Stomach (tissue), 9 donors: ENCODE results near the gene PARL. TPM values are rescaled to one million over a fixed set of nuclear protein-coding genes. Genes with fewer than 3 reads are reported as not detected.
A peak's percentile ranks its signal among the peaks of the same experiment; 100 is the strongest.

Experiments
- DNase-seq, 2 donors: peaks; one replicate each; pipeline versions ENCODE4 v3.0.0 to v3.0.0-alpha.2; 2013 to 2019
- H3K27ac ChIP-seq, 5 donors: fragments of 200-600 bp in 4 of 5; sonication (generic) in 4 of 5; one replicate each; pipeline ENCODE4 v1.5.1; 2013 to 2019; ENCODE audit warnings: mild to moderate bottlenecking in 1 of 5, moderate library complexity in 1 of 5
- H3K27me3 ChIP-seq, 3 donors: fragments of 200-600 bp; sonication (generic); one replicate each; pipeline ENCODE4 v1.5.1; 2017 to 2019; ENCODE audit warnings: mixed run types in 1 of 3
- H3K36me3 ChIP-seq, 4 donors: fragments of 200-600 bp; sonication (generic); 1 replicate in 3 of 4; 2 replicates in 1 of 4; pipeline ENCODE4 v1.5.1; 2016 to 2019
- H3K4me1 ChIP-seq, 4 donors: fragments of 200-600 bp; sonication (generic); one replicate each; pipeline ENCODE4 v1.5.1; 2016 to 2019
- H3K4me3 ChIP-seq, 4 donors: fragments of 200-600 bp; sonication (generic) in 3 of 4; one replicate each; pipeline ENCODE4 v1.5.1; 2016 to 2019; ENCODE audit warnings: mild to moderate bottlenecking in 1 of 4
- H3K9me3 ChIP-seq, 4 donors: fragments of 200-600 bp; sonication (generic); one replicate each; pipeline ENCODE4 v1.5.1; 2016 to 2019
- CTCF ChIP-seq, 7 experiments: fragments of 450-650 bp in 4 of 7; fragments of 200-600 bp in 3 of 7; sonication (generic) in 3 of 7; IDR thresholded peaks; one replicate each; pipeline ENCODE4 v1.5.1; 2016 to 2019; ENCODE audit warnings: antibody characterized with exemption in 7 of 7, control low read depth in 2 of 7, mild to moderate bottlenecking in 1 of 7
- EP300 ChIP-seq: sonication (generic); formaldehyde crosslinking; IDR thresholded peaks from one replicate; pipeline ENCODE4 v1.6.1; 2017; ENCODE audit warnings: antibody characterized with exemption
- POLR2A ChIP-seq, 4 donors: fragments of 450-650 bp; IDR thresholded peaks; one replicate each; pipeline ENCODE4 v1.6.1; 2016; ENCODE audit warnings: antibody characterized with exemption in 4 of 4, control low read depth in 2 of 4, mild to moderate bottlenecking in 1 of 4, moderate library complexity in 1 of 4
- POLR2AphosphoS5 ChIP-seq, 3 donors: sonication (generic); formaldehyde crosslinking; IDR thresholded peaks; one replicate each; pipeline ENCODE4 v1.6.1; 2016; ENCODE audit warnings: antibody characterized with exemption in 3 of 3
- WGBS, 5 donors: extraction: QIAGEN DNeasy Blood & Tissue Kit in 3 of 5; methylation state at CpG; one replicate each; pipeline versions ENCODE4 v1.1.5 to v1.1.7; 2013 to 2018; 5-methylcytosine and 5-hydroxymethylcytosine counted together
- intact Hi-C: fragments of 100-400 bp; cut with DNase I; formaldehyde crosslinking; loops from one replicate; pipeline ENCODE4 v1.15.1; 2023; ENCODE audit warnings: low total_unique reads
- polyA plus RNA-seq, 3 donors: library from polyadenylated mRNA; stranded (reverse); fragments of 200-250 nt; gene quantifications; one replicate each; pipeline ENCODE4 v1.2.3, GENCODE V29; 2013
- total RNA-seq, 5 donors: library from RNA; depleted of rRNA; stranded (reverse); fragments of >200 nt; gene quantifications; one replicate each; pipeline versions ENCODE4 v1.1.0 to v1.2.3, GENCODE V29; 2014 to 2016
- donor health status: healthy with polysubstance abuse.
- donor health status: Bipolar disorder and iron deficiency.
- donor health status: healthy.

Gene PARL
- total and polyA plus RNA-seq, 8 donors: 54.3 to 116 (median 85.0) TPM

- Histone ChIP-seq H3K27ac (no peak overlapping the region), H3K4me3 (no peak overlapping the region), H3K4me1 (peaks cover 8 to 22% (median 17%) of the 10 kb centered on the region in 4 donors), H3K27me3 (no peaks in the 10 kb centered on the region), H3K36me3 (peaks cover 14 to 55% (median 54%) of the 10 kb centered on the region in 4 donors), H3K9me3 (no peaks in the 10 kb centered on the region)
- intact Hi-C loops: no loop called here
- WGBS, 5 donors: 79 to 87% (median 83%) methylated on average over 14 of the region's 14 CpGs
- no peak for DNase-seq
- TF ChIP-seq EP300 (no peak), CTCF (IDR thresholded peaks at IDR 0.05) (no peak), POLR2A (IDR thresholded peaks at IDR 0.05) (no peak), POLR2AphosphoS5 (IDR thresholded peaks at IDR 0.05) (no peak)
Measured at GRCh38 chr3:183827809-183828537, 56.7 kb downstream of the PARL start.

- Histone ChIP-seq H3K4me1 (peaks cover 8 to 22% (median 17%) of the 10 kb centered on the region in 4 donors), H3K27ac (no peak overlapping the region), H3K9me3 (no peaks in the 10 kb centered on the region), H3K4me3 (no peak overlapping the region), H3K36me3 (peaks cover 6 to 42% (median 41%) of the 10 kb centered on the region in 4 donors), H3K27me3 (no peaks in the 10 kb centered on the region)
- WGBS, 5 donors: 84 to 89% (median 87%) methylated on average over 14 of the region's 14 CpGs
- no peak for DNase-seq
- intact Hi-C loops: no loop called here
- TF ChIP-seq CTCF (IDR thresholded peaks at IDR 0.05): no peak
- no peak for TF ChIP-seq POLR2AphosphoS5 (IDR thresholded peaks at IDR 0.05)
- no peak for TF ChIP-seq POLR2A (IDR thresholded peaks at IDR 0.05)
- no peak for TF ChIP-seq EP300
Measured at GRCh38 chr3:183826448-183827250, 58.0 kb downstream of the PARL start.

- Histone ChIP-seq H3K9me3 (no peaks in the 10 kb centered on the region), H3K4me3 (peak within 1 kb of the TSS; percentile 60 to 82 (median 67)), H3K36me3 (peaks cover 6 to 31% (median 31%) of the 10 kb centered on the region in 4 donors), H3K4me1 (peaks cover 8 to 22% (median 17%) of the 10 kb centered on the region in 4 donors), H3K27me3 (no peaks in the 10 kb centered on the region), H3K27ac (peak within 1 kb of the TSS in 2 of 5 donors; percentile 55 to 56)
- intact Hi-C loops: no loop called here
- 4 to 11% (median 5%) methylated on average over 8 to 69 of the region's 69 CpGs for WGBS, 5 donors
- no peak for TF ChIP-seq POLR2AphosphoS5 (IDR thresholded peaks at IDR 0.05)
- no peak for TF ChIP-seq EP300
- TF ChIP-seq POLR2A (IDR thresholded peaks at IDR 0.05): no peak
- TF ChIP-seq CTCF (IDR thresholded peaks at IDR 0.05): no peak
- peak in 1 of 2 donors; percentile 80 for DNase-seq
Measured at GRCh38 chr3:183825456-183826161, 59.1 kb downstream of the PARL start, which contains the start of gene MAP6D1. Gene MAP6D1, minus strand, starts transcription at chr3:183825577. Its CDS starts 30 bp downstream, at chr3:183825547.
